AG10803 (cell line): ENCODE data around the gene AOPEP.

Experiments
- DNase-seq: peaks from one replicate; pipeline ENCODE4 v3.0.0; 2010; ENCODE audit warnings: low read depth
- H3K4me3 ChIP-seq: 2 replicates; pipeline ENCODE4 v1.5.1; 2011; ENCODE audit warnings: mild to moderate bottlenecking, low read length, control low read depth
- TF ChIP-seq, protein P1 (sequence below): conservative IDR thresholded peaks from 2 replicates; pipeline ENCODE4 v1.5.1; 2011; ENCODE audit warnings: mild to moderate bottlenecking, low read length, control low read depth, inconsistent platforms

The AOPEP gene

DNA sequence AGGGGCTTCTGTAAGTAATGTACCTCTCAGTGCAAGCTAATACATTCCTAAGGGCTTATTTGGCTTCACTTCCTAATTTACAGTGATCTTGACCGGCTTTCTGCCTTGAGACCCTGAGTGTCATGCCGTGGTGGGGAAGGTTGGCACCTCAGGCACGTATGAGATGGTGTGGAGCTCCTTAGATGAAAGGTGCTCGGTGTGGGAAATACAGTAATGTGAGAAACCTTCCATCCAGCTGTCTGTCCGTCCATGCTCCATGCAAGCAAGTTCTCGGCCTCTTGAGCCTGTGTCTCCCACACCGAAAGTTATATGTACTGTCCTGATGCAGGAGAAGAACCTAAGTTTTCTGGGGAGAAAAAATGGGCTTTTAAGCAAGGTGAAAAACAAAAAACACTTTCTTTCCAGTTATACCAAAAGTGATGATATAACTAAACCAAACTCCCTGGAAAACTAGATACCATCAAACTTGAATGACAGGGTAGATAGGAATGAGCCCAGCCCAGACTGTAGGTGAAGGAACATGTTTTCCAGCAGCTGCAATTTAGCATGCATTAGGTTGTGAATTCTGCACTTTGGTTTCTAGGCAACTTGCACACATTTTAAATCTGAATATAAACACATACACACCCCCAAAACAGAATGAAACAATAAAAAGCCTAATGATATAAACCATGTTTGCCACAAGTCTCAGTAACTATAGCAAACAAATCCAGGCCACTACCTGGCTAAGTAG, 311.5 kb downstream of the AOPEP start:
- TF ChIP-seq, protein P1, sequence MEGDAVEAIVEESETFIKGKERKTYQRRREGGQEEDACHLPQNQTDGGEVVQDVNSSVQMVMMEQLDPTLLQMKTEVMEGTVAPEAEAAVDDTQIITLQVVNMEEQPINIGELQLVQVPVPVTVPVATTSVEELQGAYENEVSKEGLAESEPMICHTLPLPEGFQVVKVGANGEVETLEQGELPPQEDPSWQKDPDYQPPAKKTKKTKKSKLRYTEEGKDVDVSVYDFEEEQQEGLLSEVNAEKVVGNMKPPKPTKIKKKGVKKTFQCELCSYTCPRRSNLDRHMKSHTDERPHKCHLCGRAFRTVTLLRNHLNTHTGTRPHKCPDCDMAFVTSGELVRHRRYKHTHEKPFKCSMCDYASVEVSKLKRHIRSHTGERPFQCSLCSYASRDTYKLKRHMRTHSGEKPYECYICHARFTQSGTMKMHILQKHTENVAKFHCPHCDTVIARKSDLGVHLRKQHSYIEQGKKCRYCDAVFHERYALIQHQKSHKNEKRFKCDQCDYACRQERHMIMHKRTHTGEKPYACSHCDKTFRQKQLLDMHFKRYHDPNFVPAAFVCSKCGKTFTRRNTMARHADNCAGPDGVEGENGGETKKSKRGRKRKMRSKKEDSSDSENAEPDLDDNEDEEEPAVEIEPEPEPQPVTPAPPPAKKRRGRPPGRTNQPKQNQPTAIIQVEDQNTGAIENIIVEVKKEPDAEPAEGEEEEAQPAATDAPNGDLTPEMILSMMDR: no peak
- H3K4me3 ChIP-seq: no peak overlapping the region
- no peak for DNase-seq

DNA sequence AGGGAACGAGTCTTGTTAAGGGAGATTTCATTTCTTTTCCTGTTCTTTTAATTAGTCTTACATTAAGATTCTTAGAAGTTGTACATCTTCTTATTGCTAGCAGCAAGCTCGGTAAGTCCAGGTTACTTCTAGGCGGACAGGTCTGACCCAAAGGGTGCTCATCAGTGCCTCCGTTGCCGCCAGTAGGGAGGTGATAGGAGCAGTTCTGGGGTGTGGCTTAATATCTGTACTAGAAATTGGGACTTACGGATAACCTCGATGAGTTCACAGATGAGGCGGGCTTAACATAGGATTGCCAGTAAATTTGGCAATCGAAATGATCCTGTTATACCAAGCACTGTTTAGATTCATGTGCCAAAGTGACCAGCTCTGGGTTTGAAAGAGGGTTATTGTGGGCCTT, 312.2 kb downstream of the AOPEP start:
- TF ChIP-seq, protein P1: no peak
- no peak for DNase-seq
- H3K4me3 ChIP-seq: no peak overlapping the region

DNA sequence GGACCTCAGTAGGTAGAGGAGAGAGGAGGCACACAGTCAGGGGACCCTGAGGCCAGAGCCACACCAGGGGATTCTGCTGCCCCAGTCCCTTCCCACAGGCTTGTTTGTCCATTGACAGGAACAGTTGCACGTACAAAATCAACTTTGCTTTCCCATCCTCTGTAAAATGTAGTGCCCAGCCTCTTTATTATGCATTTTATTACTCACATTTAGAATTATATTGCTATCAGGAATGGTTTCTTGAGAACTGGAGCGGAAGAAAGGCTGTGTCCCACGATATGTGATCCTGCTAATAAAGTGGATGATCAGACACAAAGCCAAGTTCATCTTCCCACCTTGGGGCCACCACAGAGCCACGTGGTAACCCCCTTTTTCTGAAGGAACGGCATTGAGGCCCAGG, 313.6 kb downstream of the AOPEP start:
- TF ChIP-seq, protein P1: no peak
- no peak overlapping the region for H3K4me3 ChIP-seq
- DNase-seq: no peak

DNA sequence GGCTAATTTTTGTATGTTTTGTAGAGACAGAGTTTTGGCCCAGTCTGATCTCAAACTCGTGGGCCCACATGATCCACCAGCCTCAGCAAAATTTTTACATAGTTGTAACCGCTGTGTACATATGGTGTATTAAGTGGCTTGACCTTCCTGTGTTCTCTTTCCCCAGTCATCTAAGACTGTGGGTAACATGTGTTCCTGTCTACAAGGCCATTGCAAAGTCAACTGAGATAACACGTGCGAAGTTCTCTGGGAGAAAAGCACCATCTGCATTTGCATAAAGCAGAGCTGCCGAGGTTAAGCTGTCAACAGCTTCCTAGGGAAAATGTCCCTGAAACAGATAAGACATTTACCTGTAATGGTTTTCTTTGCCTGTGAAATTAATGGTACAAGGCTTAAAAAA, 317.3 kb downstream of the AOPEP start:
- H3K4me3 ChIP-seq: no peak overlapping the region
- DNase-seq: no peak
- TF ChIP-seq, protein P1: no peak

DNA sequence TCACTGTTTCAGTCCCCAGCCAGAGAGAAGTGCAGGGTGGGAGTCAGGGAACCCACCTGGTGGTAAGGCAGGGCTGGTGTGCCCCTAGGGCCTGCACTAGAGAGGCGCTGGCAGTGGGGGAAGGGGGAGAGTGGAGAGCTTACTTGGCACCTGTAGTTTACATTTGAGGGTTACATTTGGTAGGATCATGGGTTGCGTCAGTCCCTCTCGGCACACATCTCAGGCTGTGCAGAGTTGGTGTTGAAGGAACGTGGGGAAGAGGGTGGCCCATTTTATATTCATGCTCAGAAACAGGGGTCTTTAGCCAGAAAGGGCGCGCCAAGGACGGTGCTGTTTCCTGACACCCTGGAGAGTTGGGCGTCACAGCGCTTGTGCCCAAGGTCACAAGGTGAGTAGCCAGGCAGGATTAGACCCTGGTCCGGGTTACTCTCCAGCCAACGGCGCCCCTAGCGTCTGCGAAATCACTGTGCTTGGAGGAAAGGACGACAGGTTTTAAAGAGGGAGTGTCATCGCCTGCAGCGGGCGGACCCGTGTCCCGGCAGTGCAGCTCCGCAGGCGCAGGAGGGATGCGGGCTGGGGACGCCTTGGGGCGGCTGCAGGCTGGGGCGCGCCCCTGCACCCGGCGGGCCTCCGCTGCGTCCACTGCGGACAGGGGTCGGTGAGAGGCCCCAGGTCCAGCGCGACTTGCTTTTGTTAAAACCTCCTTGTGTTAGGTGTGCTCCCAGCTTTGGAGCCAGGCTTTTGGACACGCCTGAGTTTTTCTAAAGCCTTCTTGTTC, 318.4 kb downstream of the AOPEP start:
- no peak for DNase-seq
- H3K4me3 ChIP-seq: no peak overlapping the region

DNA sequence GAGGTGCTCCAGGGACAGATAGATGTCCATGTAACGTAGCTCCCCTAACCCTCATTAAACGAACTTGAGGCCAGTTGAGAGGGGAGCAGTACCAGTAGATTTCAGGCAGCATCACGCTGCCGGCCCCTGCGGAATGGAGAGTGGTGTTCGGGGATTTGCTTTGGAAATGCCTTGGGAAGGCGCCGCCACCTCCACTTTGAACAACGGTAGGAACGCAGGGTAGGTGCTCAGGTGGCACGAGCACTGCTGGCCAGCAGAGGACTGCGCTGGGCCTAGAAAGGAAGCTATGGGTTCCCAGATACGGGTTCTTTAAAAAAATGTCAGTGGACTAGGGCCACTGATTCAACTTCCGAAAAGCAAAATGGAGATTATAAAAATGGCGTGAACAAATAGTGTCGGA, 319.3 kb downstream of the AOPEP start:
- DNase-seq: no peak
- no peak overlapping the region for H3K4me3 ChIP-seq
- TF ChIP-seq, protein P1: no peak

More for the DNA sequence above, 318.4 kb downstream of the AOPEP start:
- TF ChIP-seq, protein P1: no peak
